Smooth muscle cell of the pulmonary artery (primary cell): Measurements from ENCODE around the gene SLIT1. TPM values are rescaled to one million over a fixed set of nuclear protein-coding genes. Genes with fewer than 3 reads are reported as not detected.

Experiments used
- total RNA-seq: library from RNA; depleted of rRNA; stranded (reverse); fragments of >200 nt; gene quantifications from 2 replicates; pipeline ENCODE4 v1.2.3, GENCODE V29; 2014

The SLIT1 gene
- total RNA-seq: 0.07 and 0.13 TPM in 2 replicates

DNA sequence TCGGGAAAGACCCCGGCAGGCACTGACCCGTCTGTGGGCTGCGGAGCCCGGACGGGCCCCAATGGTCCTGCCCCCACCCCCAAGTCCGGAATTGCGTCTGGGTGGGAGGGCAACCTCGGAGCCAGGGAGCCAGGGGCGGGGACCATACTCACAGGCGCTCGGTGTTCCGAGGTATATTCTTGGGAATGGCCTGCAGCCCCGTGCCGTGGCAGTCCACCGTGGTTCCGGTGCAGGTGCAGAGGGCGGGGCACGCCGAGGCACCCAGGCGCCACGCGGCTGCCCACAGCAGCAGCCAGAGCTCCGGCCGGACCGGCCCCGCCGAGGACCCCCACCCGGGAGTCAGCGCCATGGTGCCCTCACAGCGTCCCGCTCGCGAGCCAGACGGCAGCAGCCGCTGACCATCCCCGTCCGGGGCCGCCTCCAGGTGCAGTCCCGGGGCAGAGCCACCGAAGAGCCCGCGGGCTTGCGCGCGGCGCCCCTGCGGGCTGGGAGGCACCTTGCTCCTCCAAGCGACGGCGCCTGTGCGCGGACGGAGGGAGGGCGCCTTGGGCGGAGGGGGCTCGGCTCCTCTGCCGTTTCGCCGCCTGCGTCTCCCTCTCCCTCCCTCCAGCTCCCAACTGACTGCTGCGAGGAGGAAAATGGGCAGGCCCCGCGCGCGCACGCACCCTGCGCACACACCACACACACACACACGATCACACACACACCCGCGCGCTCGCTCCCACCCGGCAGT is at the start of gene SLIT1:
Gene SLIT1 (minus strand): TSS at position 634 of the 733 bp plus-strand sequence. CDS start 285 bp downstream, at position 349.

Other genes starting within 250 kb of the SLIT1 start
- 2.6 and 5.3 TPM in 2 replicates for gene ARHGAP19, start 106.7 kb upstream of the SLIT1 start, total RNA-seq
- 0.83 and 1.4 TPM in 2 replicates for gene FRAT1, start 133.3 kb upstream of the SLIT1 start, total RNA-seq
- 3.3 and 4.2 TPM in 2 replicates for gene FRAT2, start 148.8 kb upstream of the SLIT1 start, total RNA-seq
- gene RRP12, start 215.4 kb upstream of the SLIT1 start, total RNA-seq: 14.7 and 26.9 TPM in 2 replicates
- gene PGAM1, start 240.2 kb upstream of the SLIT1 start, total RNA-seq: 514 TPM in 2 replicates